ENCODE data around the gene GARNL3. TPM values are rescaled to one million over a fixed set of nuclear protein-coding genes. Genes with fewer than 3 reads are reported as not detected.

The GARNL3 gene
- total and polyA plus RNA-seq, 2 of the 13 experiments (the other 11 are each of a cell fraction or from before 2014, with no cell fraction given): 3.9 to 11.0 TPM

DNA sequence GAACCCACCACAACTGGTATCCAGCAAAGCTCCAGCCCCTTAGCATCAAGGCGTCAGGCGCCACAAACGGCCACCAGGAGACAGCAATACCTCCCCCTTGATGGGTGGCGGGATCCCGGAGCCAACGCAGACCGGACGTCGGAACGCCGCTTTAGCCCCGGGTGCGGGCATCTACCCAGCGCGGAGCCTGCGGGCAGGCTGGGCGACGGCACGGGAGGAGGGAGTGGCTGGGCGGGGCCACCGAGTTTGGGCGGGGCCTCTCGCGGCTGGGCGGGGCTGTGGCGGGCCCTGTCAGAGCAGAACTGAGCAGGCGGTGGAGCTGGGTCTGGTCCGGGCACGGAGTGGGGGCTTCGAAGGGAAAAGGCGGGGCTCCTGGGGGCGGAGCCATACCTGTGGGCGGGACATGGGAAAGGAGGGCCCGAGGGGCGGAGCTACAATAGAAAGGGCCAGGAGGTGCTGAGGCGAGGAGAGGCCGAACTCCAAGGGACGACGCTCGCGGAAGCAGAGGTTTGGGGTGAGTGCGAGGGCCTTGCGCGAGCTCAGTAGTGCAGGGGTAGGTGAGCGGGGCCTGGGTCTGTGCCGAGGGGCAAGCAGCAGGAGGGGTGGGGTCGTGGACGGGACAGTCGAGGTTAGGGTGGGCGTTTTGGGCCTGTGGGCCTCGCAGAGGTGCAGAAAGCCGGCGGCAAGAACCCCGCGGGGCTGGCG, 40.2 kb upstream of the GARNL3 start (continued):
- TF ChIP-seq, protein P1, sequence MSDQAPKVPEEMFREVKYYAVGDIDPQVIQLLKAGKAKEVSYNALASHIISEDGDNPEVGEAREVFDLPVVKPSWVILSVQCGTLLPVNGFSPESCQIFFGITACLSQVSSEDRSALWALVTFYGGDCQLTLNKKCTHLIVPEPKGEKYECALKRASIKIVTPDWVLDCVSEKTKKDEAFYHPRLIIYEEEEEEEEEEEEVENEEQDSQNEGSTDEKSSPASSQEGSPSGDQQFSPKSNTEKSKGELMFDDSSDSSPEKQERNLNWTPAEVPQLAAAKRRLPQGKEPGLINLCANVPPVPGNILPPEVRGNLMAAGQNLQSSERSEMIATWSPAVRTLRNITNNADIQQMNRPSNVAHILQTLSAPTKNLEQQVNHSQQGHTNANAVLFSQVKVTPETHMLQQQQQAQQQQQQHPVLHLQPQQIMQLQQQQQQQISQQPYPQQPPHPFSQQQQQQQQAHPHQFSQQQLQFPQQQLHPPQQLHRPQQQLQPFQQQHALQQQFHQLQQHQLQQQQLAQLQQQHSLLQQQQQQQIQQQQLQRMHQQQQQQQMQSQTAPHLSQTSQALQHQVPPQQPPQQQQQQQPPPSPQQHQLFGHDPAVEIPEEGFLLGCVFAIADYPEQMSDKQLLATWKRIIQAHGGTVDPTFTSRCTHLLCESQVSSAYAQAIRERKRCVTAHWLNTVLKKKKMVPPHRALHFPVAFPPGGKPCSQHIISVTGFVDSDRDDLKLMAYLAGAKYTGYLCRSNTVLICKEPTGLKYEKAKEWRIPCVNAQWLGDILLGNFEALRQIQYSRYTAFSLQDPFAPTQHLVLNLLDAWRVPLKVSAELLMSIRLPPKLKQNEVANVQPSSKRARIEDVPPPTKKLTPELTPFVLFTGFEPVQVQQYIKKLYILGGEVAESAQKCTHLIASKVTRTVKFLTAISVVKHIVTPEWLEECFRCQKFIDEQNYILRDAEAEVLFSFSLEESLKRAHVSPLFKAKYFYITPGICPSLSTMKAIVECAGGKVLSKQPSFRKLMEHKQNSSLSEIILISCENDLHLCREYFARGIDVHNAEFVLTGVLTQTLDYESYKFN (CRISPR knock-in tag; conservative IDR thresholded peaks at IDR 0.05): no peak
- TF ChIP-seq CREB1 (IDR thresholded peaks at IDR 0.05): no peak
- no peak for TF ChIP-seq CREB1 (CRISPR knock-in tag; IDR thresholded peaks at IDR 0.05)
- TF ChIP-seq, protein P2, sequence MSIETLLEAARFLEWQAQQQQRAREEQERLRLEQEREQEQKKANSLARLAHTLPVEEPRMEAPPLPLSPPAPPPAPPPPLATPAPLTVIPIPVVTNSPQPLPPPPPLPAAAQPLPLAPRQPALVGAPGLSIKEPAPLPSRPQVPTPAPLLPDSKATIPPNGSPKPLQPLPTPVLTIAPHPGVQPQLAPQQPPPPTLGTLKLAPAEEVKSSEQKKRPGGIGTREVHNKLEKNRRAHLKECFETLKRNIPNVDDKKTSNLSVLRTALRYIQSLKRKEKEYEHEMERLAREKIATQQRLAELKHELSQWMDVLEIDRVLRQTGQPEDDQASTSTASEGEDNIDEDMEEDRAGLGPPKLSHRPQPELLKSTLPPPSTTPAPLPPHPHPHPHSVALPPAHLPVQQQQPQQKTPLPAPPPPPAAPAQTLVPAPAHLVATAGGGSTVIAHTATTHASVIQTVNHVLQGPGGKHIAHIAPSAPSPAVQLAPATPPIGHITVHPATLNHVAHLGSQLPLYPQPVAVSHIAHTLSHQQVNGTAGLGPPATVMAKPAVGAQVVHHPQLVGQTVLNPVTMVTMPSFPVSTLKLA (IDR thresholded peaks at IDR 0.05): no peak
- TF ChIP-seq, protein P3, sequence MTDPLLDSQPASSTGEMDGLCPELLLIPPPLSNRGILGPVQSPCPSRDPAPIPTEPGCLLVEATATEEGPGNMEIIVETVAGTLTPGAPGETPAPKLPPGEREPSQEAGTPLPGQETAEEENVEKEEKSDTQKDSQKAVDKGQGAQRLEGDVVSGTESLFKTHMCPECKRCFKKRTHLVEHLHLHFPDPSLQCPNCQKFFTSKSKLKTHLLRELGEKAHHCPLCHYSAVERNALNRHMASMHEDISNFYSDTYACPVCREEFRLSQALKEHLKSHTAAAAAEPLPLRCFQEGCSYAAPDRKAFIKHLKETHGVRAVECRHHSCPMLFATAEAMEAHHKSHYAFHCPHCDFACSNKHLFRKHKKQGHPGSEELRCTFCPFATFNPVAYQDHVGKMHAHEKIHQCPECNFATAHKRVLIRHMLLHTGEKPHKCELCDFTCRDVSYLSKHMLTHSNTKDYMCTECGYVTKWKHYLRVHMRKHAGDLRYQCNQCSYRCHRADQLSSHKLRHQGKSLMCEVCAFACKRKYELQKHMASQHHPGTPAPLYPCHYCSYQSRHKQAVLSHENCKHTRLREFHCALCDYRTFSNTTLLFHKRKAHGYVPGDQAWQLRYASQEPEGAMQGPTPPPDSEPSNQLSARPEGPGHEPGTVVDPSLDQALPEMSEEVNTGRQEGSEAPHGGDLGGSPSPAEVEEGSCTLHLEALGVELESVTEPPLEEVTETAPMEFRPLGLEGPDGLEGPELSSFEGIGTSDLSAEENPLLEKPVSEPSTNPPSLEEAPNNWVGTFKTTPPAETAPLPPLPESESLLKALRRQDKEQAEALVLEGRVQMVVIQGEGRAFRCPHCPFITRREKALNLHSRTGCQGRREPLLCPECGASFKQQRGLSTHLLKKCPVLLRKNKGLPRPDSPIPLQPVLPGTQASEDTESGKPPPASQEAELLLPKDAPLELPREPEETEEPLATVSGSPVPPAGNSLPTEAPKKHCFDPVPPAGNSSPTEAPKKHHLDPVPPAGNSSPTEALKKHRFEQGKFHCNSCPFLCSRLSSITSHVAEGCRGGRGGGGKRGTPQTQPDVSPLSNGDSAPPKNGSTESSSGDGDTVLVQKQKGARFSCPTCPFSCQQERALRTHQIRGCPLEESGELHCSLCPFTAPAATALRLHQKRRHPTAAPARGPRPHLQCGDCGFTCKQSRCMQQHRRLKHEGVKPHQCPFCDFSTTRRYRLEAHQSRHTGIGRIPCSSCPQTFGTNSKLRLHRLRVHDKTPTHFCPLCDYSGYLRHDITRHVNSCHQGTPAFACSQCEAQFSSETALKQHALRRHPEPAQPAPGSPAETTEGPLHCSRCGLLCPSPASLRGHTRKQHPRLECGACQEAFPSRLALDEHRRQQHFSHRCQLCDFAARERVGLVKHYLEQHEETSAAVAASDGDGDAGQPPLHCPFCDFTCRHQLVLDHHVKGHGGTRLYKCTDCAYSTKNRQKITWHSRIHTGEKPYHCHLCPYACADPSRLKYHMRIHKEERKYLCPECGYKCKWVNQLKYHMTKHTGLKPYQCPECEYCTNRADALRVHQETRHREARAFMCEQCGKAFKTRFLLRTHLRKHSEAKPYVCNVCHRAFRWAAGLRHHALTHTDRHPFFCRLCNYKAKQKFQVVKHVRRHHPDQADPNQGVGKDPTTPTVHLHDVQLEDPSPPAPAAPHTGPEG (CRISPR knock-in tag; IDR thresholded peaks at IDR 0.05): no peak
- no peak for TF ChIP-seq MED8 (CRISPR knock-in tag; IDR thresholded peaks at IDR 0.05; ENCODE audit: insufficient replicate concordance)
- TF ChIP-seq ZZZ3 (CRISPR knock-in tag; IDR thresholded peaks at IDR 0.05; ENCODE audit: borderline replicate concordance): no peak; the same call in 1 of the 2 replicates
- no peak for TF ChIP-seq ZFAT (CRISPR knock-in tag; conservative IDR thresholded peaks at IDR 0.05)
- TF ChIP-seq, protein P4, sequence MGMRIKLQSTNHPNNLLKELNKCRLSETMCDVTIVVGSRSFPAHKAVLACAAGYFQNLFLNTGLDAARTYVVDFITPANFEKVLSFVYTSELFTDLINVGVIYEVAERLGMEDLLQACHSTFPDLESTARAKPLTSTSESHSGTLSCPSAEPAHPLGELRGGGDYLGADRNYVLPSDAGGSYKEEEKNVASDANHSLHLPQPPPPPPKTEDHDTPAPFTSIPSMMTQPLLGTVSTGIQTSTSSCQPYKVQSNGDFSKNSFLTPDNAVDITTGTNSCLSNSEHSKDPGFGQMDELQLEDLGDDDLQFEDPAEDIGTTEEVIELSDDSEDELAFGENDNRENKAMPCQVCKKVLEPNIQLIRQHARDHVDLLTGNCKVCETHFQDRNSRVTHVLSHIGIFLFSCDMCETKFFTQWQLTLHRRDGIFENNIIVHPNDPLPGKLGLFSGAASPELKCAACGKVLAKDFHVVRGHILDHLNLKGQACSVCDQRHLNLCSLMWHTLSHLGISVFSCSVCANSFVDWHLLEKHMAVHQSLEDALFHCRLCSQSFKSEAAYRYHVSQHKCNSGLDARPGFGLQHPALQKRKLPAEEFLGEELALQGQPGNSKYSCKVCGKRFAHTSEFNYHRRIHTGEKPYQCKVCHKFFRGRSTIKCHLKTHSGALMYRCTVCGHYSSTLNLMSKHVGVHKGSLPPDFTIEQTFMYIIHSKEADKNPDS (CRISPR knock-in tag; IDR thresholded peaks at IDR 0.05): no peak
- peak; percentile 58; the same call in 1 of the 2 replicates for TF ChIP-seq BHLHE40 (IDR thresholded peaks at IDR 0.05; ENCODE audit: low read length)
- TF ChIP-seq RFX5 (IDR thresholded peaks at IDR 0.05; ENCODE audit: low read depth, low read length): no peak
- no peak for TF ChIP-seq ZNF614 (CRISPR knock-in tag; IDR thresholded peaks at IDR 0.05; ENCODE audit: borderline replicate concordance)
- TF ChIP-seq NFATC3 (CRISPR knock-in tag; IDR thresholded peaks at IDR 0.05): peak; percentile 57; the same call in 1 of the 2 replicates
- TF ChIP-seq, protein P5, sequence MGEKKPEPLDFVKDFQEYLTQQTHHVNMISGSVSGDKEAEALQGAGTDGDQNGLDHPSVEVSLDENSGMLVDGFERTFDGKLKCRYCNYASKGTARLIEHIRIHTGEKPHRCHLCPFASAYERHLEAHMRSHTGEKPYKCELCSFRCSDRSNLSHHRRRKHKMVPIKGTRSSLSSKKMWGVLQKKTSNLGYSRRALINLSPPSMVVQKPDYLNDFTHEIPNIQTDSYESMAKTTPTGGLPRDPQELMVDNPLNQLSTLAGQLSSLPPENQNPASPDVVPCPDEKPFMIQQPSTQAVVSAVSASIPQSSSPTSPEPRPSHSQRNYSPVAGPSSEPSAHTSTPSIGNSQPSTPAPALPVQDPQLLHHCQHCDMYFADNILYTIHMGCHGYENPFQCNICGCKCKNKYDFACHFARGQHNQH (CRISPR knock-in tag; IDR thresholded peaks at IDR 0.05): peak; percentile 24; the same call in 1 of the 2 replicates
- TF ChIP-seq TARDBP (CRISPR knock-in tag; IDR thresholded peaks at IDR 0.05): no peak
